ENCODE data around the gene ANKRD22.
"Not testable (repeated sequence)": the region's sequence is repeated elsewhere in the genome, so short reads cannot be mapped to it uniquely, and the experiment has no call there.

The ANKRD22 gene

DNA sequence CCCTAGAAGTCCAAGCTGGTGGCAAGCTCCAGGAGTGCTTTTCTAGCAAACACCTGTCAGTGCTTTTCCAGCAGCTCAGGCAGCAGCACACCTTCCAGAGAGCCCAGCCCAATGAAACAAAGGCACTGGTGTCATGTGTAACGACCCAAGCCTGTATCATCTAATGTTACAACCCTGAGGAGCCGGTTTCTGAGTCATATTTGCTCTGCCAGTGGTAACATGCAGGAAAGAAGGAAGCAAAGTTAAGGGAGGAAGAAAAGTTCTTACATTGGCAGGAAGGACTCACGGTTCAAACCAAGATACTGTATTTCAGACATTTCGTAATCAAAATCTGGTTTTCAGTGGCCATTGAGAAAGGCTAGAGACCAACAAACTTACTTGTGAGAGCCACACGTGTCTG lies at the start of gene ANKRD22:
TSS of gene ANKRD22 (minus strand) at position 139 of the 400 bp plus-strand sequence. CDS start 237 bp downstream, outside the sequence.
- DNase-seq: no peak

DNA sequence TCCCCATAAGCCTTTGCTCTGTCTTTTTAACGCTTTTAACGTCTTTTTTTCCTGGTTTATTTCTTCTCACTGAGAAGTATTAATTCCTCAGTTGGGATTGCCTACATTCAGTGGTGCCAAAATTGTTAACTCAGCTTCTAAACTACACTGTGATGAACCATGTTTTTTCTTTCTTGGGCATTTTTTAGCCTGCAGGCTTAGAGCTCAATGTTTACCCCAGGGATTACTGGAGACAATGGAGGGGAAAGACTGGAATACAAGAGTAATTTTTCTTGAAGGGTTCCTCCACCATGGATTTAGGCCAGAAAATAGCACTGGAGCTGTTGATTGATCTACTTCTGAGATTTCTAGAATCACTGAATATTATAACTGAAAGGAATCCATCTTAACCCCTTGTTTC lies 48.2 kb upstream of the ANKRD22 start:
- no peak for DNase-seq

DNA sequence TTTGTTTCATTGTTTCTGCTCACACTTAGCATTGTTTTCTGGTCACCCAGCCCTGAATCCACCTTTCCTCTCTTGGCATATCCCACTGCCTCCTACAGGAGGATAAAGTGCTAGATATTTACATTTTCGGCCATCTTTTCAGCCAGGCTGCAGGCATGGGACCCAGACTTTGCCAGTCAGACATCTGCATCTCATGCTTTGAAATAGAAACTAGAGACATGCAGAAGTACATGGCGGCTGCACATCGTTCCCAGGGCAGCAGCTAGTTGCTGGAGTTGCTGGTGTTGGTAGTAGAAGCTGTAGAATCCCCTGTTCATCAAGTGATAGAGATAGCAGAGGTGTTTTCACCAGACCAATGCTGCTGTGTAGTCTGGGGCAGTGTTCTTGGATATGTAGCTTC lies 47.1 kb upstream of the ANKRD22 start:
- DNase-seq: no peak

DNA sequence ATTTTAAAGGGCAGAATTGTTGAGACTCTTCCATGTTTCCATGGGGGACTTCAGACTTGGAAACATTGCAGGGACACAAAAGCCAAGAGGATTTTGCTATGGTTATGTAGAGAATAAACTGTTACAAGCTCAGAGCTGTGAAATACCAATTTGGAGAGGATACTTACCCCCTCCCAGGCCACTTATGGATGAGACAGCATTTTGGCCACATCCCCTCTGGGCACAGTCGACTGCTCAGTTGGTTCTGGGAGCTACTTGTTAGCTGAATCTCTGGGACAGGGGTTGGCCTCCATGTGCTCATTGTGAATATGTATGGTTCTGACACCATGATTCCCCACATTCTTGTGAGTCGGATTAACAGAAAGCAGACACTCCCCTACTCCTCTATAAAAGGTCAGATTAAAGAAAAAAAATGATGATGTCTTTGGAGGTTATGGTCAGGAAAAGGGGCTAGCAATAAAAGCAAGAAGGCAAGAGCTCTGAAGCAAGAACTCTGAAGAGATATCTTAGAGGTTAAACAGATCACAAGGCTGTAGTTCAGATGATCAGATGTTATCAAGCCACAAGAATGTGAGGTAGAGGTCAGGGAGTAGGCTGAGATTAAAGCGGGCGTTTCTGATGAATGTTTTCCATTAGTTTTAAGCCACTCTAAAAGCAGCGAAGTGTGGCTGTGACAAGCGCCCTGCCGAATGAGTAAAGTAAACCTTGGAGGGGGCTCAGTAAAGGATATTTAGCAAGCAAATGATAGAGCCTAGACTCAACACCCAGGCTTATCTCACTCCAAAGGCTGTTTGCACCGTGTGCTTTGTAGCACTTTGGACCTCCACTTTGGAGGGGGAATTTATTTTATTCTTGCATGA lies 45.6 kb upstream of the ANKRD22 start:
- no peak for DNase-seq

DNA sequence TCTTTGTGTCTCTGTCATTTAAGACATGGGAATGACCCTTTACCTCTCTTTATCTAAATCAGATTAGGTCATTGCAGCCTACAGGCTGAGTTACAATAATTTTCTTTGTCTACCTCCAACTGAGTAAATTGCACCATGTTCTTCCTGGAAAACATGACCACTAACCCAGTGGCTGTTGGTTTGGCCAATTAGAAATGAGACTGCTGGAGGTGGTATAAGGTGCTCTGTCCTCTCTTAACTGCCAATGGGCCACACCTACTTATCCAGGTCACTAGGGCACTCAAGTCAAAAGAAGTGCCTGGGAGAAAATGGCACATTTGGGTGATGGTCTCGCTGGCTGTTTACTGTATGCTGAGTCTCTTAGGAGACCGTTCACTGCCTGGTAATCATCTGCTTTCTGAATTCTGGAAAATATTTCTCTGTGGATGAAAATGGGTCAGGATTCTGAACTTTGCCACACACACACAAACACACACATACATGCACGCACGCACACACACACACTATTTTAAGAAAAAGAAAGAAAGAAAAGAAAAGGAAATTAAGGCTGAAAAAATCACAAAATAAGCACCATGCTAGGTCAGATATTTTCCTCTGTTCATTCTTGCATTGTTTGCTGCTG lies 44.8 kb upstream of the ANKRD22 start:
- no peak for DNase-seq

DNA sequence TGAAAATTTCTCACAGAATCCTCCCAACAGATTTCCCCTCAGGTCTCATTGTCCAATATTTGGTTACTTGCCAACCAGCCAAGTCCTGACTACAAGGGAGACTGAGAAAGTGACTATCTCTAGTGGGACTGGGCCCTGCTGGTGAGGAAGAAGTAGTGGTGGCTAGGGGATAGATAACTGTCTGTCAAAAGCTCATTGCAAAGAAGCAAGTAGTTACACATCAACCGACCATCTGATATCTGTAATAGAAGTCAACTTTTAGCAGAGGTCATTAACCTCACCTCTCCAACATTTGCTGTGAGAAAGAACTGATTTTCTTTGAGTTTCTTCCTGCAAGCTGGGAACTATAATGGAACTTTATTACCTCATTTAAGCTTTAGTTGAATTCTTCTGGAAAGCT lies 43.6 kb upstream of the ANKRD22 start:
- no peak for DNase-seq

DNA sequence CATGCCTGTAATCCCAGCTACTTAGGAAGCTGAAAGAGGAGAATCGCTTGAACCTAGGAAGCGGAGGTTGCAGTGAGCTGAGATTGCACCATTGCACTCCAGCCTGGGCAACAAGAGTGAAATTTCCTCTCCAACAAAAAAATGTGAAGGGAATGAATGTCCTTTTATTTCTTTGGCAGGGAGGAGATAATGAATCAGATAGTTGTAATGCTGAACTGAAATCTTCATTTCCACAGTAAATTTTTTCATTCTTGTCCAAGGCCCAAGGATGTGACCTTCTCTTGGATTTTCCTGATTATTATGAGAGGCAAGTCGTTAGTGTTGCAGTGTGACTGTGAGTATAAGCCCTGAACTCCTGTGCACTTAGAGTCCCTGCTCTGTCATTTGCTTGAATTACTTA lies 42.0 kb upstream of the ANKRD22 start:
- DNase-seq: no peak

DNA sequence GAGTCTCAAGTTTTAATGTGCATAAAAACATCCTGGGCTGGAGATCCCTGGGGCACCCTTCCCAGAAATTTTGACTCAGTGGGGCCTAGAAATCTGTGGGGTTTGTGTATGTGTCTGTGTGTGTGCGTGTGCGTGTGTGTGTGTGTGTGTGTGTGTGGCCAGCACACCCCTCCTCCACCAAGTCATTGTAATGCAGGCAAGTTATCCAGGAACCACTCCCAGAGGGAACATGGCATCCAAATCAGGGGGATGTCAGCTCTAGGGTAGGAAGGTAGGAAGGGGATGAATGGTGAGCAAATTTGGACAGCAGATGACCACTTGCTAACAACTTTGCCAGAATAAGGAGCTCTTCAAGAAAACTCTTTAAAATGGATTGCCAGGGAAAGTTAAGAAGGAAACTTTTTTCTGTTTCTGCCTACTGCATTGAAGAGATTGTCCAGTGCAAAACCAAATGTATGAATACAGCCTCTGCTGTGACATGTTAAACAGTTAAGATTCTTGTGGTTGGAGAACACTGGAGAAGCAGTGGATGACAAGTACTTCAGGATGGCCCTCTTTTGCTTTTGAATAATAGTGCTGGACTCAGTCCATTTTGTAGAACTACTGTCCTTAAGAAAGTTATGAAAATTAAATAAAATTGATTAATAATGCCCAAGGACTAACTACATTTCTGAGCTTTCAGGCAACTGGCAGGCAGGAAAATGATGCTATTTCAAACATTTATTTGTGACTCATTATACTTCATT lies 40.8 kb upstream of the ANKRD22 start:
- DNase-seq: no peak

DNA sequence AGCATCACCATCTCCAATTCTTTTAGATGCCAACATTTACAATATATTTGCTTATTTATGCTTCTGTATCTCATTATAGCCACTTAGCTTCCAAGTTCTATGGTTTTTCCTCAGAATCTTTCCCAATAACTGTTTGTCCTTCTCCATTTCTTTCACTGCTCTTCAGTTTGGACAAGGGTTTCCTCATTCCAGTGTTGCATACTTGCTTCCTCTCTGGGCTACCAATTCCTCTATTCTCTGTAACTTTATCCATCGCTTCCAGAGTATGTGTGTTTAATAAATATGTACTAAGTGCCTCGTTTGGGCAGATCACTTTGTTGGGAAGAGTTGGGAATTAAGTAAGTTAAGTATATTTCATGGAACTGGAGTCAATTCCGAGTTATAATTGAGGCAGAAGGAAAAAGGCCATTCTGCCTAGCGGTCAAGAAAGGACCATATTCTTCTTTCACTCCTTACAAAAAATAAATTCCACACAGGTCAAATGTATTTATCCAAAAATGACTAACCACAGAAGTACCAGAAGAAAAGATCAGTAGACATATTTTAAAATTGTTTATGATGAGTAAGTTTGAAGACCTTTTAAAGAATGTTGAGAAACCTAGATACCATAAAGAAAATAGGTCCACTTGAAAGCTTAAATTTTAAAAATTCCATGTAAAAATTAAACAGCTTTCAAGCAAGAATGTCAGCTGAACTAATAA lies 39.2 kb upstream of the ANKRD22 start:
- DNase-seq: no peak

DNA sequence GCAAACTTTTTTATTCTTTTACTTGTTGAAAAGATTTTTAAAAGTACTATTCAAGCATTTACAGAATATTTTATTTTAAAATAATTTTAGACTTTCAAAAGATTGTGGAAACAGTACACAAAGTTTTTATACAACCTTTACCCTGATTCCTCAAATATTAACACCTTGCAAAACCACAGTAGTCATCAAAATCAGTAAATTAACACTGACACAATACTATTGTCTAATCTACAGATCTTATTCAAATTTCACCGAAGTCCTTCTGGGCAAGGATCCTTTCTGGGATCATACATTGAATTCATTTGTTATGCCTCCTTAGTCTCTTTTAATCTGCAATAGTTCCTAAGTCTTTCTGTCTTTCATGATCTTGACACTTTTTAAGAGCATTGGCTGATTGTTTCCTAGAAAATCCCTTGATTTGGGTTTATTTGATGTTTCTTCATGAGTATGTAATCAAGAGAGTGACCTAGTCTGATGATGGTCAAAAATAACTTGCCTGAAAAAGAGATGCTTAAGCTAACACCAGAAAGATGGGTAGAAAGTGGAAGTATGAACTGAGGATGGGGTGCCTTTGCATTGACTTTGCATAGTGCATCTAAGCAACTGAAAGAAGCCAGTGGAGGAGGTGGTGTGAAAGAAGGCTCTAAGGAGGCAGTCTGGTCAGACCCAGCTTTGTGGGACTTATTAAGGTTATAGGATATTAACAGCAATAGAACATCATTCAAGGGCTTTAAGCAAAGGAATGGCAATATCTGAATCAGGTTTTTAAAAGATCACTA lies 38.1 kb upstream of the ANKRD22 start:
- no peak for DNase-seq

DNA sequence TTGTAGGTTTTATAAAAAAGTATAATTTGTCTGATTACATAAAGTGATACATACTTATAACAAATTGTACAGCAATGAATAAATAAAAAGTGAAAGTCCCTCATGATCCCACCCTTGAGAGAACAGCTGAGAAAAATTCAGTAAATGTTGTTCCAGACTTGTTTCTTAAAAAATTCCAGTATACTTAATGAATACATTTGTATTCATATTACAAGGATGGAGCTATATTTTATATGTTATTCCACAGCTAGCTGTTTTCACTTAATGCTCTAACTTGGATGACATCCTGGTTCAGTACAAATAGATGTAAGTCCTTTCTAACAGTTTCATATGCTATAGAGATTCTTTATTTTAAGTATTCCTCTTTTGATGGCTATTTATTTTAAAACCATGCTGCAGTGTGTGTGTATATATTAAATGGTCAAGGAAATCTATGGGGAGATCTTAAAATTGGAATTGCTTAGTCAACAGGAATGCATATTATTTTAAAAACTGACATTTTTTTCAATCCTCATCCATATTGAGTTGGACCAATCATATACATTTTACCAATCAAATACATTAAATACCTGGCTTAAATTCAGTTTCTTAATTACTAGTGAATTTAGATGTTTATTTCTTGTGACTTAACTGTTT lies 37.3 kb upstream of the ANKRD22 start:
- DNase-seq: no peak

DNA sequence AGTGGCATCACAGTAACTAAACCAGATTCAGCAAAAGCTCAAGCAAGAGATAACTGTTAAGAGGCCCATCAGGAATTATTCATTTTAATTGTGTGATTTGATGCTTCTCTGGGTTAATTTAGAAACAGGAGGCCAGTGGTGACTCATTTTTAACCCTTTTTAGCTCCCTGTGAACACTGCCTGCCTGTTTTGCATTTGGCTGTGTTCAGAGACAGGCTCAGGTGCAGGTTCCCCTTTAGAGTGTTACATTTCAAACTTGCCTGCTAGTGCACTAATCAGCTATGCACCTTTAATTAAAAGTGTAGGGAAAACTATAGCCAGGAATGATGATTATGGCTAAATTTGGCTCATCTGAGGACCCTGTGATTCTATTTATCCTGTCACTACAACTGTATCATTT lies 34.9 kb upstream of the ANKRD22 start:
- no peak for DNase-seq

DNA sequence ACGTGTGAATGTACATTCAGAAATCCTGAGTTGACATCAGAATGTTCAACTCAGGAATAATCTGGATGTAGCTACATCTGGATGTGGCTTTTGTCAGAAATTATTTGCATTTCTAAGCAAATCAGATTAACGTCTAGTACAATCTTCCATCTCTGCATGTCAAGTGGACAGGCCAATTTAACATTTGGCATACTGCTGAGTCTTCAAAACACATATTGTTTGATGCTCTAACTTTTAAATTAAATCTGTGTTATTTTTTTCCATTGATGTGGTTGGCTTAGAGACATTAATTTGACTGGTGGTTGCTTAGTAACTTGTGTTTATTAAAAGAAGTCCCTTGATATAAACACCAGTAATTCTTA lies 31.8 kb upstream of the ANKRD22 start:
- no peak for DNase-seq

DNA sequence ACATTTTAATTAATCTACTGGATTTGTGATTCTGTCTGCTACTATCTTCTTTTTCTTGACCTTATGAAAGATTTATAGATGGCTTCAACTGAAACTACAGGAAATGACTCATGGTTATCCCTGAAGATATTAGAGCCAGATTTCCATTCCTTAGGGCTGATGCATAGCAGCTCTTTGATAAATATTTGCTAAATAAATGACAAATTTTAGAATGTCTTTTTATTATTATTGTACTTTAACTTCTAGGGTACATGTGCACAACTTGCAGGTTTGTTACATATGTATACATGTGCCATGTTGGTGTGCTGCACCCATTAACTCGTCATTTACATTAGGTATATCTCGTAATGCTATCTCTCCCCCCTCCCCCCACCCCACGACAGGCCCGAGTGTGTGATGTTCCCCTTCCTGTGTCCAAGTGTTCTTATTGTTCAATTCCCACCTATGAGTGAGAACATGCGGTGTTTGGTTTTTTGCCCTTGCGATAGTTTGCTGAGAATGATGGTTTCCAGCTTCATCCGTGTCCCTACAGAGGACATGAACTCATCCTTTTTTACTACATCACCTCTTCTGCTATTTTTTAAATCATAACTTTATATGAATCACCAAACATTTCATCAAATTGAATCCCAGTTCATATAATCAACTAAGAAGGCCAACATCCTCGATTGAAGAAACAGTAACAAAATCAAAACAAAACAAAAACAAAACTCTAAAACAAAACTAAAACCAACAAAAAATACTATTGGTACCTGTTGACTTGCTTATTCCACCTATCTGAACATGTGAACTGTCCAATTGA lies 31.2 kb upstream of the ANKRD22 start:
- DNase-seq: not testable (repeated sequence)

DNA sequence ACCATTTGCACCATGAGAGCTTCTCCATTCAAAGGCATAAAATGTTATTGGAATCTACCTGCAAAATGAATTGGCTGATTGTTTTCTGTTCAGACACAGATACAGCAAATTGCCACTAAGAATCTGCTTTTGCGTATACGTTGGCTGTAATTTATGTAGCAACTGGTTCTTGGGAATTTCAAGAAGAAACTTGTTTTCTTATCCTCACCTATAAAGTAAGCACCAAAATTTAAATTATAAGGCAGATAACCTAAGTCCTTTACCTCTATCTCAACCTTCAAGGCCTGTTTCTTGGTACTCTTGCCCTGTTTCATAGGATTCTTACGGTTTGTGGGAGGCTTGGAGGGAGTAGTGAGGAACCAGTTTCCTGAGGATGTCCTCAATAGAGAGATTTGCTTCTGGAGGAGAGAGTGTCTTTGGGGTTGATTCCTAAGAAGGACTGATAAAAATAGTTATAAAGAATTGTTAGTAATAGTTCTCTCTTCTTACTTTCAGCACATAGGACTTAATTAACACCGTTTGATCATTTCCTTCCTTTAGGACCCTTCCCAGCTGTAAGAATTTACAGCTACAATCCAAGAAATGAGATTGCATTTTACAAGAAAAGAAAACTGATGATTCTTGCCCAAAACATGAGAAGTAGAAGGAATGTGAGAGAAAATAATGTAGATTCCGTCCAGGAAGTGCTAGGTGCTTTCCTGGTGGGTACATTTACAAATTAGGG lies 30.4 kb upstream of the ANKRD22 start:
- no peak for DNase-seq

DNA sequence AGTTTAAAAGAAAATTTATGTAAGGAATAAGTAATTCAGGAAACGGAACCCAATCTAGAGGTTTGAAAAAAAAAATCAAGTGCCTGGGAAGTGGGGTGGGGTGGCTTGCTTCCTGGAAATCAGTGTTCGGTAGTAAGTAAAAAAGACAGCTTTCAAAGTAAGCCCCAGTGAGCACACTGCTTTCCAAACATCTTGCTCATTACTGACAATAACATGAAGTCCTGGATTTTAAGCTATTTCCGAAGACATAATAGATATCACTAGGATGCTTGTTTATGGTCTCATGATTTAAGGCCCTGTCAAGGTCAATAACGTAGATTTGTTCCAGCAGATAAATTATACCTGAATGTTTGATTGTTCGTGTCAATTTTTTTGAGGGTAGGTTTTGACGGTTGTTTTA lies 29.7 kb upstream of the ANKRD22 start:
- no peak for DNase-seq

DNA sequence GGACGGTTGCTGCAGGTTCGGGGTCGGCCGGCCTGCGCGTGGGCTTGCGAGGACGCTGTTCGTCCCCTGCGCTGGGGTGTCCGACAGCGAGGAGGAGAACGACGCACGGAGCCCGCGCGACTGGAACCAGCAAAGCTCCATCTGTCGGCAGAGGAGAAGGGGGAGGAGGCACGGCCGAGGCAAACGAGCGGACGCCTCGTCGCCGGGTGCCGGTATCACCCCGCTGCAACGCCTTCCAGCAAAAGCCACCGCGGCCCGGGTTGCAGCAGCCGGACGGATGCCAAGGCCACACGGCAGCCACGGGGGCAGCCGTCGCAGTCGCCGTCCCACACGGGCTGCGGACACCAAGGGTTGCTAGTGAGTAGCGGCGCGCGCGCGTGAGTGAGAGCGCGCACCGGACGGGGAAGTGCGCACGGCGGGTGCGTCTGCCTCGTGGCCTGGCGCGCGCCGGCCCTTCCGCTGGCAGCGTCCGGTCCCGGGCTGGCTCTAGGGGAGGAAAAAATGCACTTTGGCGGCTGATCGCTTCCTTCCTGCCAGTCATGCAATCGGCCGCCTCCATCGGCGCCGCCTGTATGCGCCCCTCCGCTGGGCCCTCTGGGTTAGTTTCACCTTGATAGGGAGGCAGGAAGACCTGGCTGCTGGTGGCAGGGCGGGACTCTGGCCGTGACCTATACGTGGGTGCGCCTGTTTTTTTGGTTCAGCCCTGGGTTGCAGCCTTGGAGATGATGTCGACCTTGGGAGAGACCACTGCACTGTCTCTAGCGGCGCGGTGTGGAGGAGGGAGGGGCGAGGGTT lies 28.8 kb upstream of the ANKRD22 start:
- peak; percentile 65 for DNase-seq

DNA sequence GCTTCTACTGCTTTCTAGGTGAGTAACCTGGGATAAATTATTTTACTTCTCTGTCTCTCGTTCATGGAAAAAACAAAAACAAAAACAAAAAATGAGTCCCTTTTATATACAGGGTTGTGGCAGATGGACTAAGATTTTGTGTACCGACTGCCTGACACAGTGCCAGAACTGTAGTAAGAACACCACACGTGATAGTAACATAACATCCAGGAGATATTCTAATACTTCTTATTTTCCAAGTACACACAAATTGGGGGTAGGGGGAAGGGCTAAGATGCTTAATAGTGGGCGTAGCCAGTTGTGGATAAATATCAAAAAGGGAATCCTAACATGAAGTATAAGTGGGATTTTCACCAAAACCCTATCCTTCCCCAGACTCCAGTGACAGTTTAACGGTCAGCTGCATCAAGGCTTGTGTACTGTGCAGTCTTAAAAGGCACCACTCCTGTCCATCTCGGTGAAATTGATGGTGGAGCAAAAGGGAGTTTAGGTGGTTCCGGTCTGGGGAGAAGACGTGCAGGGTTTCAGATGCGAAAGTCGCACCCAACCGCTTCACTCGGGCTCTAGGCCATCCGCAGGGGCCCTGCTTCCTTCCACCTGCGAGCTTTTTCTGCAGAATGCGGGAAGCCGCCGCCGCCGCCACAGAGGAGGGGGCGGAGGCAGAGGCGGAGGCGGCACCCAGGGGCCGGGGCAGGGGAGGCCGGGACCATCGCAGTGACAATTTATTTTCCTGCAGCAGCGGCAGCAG lies 28.1 kb upstream of the ANKRD22 start, which contains the start of gene STAMBPL1:
TSS of gene STAMBPL1 (plus strand) at position 712 of the 748 bp plus-strand sequence. CDS start 21,464 bp downstream, outside the sequence.
- DNase-seq: peak; percentile 71

DNA sequence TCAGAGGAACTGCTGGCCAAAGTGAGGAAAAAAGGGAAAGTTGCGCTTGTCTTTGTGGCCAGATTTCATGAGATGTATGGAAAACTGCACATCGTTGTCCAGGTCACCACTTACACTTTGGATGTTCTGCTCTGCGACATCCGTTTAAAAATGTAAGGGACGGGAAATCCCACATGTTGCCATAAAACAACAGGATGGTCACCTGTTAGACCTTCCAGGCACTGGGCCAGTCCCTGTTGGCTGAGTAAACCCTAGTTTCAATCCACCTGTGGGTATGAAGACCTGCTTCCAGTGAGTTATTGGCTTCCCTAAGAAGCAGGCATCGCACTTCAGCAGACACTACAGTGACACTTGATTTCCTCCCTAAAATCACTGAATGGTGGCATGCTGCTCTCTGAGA lies 25.7 kb upstream of the ANKRD22 start:
- no peak for DNase-seq
